ENCODE measurements around the gene TAGAP. TPM values are rescaled to one million over a fixed set of nuclear protein-coding genes. Genes with fewer than 3 reads are reported as not detected.
A peak's percentile ranks its signal among the peaks of the same experiment; 100 is the strongest.

Gene TAGAP
- total and polyA plus RNA-seq, 9 of the 15 experiments (the other 6 are each of a cell fraction or from before 2014, with no cell fraction given): 0.07 TPM; not detected in 8

DNA sequence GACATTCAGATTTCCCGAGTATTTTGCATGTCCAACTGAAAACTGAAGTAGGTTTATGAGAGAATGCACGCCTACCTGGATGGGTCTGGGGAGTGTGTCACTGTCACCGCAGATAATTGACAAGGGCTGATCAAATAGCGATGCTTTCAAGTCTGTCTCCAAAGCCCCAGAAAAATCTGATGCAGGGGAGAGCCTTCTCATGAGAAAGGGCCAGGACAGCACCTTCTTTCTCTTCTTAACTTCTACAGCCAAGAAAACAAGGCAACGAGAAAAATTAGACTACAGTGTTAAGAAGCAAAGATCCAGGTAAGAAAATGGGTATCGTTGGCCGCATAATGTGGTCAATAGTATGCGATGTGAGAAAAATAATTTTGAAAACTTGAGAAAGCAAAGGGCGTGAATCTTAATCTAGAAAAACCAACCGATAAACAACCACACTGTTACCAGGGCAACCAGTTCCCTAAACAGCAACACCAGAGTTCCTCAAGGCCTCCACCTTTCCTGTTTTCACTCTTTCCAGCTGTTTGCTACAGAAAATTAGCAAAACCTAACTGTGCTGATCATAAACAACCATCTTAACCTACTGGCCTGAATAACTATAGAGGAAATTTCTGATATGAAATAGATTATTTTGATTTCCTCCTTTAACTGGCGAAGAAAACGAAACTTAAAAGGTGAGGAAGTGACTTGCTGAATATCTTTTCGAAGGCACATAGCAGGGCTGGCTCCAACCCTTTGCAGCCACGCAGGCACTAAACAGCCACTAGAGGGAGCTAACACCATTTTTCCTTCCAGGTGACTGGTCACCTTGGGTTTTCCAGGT lies 2.6 kb downstream of the TAGAP start (continued):
- TF ChIP-seq, protein P1, sequence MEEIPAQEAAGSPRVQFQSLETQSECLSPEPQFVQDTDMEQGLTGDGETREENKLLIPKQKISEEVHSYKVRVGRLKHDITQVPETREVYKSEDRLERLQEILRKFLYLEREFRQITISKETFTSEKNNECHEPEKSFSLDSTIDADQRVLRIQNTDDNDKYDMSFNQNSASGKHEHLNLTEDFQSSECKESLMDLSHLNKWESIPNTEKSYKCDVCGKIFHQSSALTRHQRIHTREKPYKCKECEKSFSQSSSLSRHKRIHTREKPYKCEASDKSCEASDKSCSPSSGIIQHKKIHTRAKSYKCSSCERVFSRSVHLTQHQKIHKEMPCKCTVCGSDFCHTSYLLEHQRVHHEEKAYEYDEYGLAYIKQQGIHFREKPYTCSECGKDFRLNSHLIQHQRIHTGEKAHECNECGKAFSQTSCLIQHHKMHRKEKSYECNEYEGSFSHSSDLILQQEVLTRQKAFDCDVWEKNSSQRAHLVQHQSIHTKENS (CRISPR knock-in tag; IDR thresholded peaks at IDR 0.05): no peak
- TF ChIP-seq EHMT2 (IDR thresholded peaks at IDR 0.05) (no peak), CBX5 (IDR thresholded peaks at IDR 0.05; ENCODE audit: borderline replicate concordance, low read depth) (no peak), ZNF3 (CRISPR knock-in tag; IDR thresholded peaks at IDR 0.05) (no peak), U2AF2 (optimal IDR thresholded peaks at IDR 0.05; ENCODE audit: low read depth, low read length) (no peak), CHD4 (IDR thresholded peaks at IDR 0.05; ENCODE audit: insufficient read depth, insufficient replicate concordance, low read depth, low read length, poor library complexity, severe bottlenecking) (no peak), ZNF75A (CRISPR knock-in tag; IDR thresholded peaks at IDR 0.05) (no peak), LCOR (CRISPR knock-in tag; IDR thresholded peaks at IDR 0.05) (no peak), HNRNPL (IDR thresholded peaks at IDR 0.05; ENCODE audit: low read depth, low read length) (no peak), CXXC5 (CRISPR knock-in tag; IDR thresholded peaks at IDR 0.05) (no peak), CEBPB (tag; IDR thresholded peaks at IDR 0.05) (no peak), RNF2 (IDR thresholded peaks at IDR 0.05) (peak; percentile 64; the same call in 1 of the 2 replicates), DDX20 (tag; IDR thresholded peaks at IDR 0.05; ENCODE audit: low read depth) (no peak), TOE1 (IDR thresholded peaks at IDR 0.05; ENCODE audit: borderline replicate concordance) (no peak), TOE1 (CRISPR knock-in tag; IDR thresholded peaks at IDR 0.05; ENCODE audit: borderline replicate concordance, low read depth) (no peak)
- TF ChIP-seq, protein P2, sequence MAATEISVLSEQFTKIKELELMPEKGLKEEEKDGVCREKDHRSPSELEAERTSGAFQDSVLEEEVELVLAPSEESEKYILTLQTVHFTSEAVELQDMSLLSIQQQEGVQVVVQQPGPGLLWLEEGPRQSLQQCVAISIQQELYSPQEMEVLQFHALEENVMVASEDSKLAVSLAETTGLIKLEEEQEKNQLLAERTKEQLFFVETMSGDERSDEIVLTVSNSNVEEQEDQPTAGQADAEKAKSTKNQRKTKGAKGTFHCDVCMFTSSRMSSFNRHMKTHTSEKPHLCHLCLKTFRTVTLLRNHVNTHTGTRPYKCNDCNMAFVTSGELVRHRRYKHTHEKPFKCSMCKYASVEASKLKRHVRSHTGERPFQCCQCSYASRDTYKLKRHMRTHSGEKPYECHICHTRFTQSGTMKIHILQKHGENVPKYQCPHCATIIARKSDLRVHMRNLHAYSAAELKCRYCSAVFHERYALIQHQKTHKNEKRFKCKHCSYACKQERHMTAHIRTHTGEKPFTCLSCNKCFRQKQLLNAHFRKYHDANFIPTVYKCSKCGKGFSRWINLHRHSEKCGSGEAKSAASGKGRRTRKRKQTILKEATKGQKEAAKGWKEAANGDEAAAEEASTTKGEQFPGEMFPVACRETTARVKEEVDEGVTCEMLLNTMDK (IDR thresholded peaks at IDR 0.05; ENCODE audit: borderline replicate concordance, insufficient read depth, low read depth, low read length, poor library complexity, severe bottlenecking): peak; percentile 24
- TF ChIP-seq, protein P3, sequence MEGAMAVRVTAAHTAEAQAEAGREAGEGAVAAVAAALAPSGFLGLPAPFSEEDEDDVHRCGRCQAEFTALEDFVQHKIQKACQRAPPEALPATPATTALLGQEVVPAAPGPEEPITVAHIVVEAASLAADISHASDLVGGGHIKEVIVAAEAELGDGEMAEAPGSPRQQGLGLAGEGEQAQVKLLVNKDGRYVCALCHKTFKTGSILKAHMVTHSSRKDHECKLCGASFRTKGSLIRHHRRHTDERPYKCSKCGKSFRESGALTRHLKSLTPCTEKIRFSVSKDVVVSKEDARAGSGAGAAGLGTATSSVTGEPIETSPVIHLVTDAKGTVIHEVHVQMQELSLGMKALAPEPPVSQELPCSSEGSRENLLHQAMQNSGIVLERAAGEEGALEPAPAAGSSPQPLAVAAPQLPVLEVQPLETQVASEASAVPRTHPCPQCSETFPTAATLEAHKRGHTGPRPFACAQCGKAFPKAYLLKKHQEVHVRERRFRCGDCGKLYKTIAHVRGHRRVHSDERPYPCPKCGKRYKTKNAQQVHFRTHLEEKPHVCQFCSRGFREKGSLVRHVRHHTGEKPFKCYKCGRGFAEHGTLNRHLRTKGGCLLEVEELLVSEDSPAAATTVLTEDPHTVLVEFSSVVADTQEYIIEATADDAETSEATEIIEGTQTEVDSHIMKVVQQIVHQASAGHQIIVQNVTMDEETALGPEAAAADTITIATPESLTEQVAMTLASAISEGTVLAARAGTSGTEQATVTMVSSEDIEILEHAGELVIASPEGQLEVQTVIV (CRISPR knock-in tag; IDR thresholded peaks at IDR 0.05; ENCODE audit: borderline replicate concordance): no peak
- TF ChIP-seq, protein P4, sequence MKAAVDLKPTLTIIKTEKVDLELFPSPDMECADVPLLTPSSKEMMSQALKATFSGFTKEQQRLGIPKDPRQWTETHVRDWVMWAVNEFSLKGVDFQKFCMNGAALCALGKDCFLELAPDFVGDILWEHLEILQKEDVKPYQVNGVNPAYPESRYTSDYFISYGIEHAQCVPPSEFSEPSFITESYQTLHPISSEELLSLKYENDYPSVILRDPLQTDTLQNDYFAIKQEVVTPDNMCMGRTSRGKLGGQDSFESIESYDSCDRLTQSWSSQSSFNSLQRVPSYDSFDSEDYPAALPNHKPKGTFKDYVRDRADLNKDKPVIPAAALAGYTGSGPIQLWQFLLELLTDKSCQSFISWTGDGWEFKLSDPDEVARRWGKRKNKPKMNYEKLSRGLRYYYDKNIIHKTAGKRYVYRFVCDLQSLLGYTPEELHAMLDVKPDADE (conservative IDR thresholded peaks at IDR 0.05; ENCODE audit: control insufficient read depth, low read depth, low read length): no peak
